ENCODE measurements around the gene BMPR1B.
"Not testable (repeated sequence)": the region's sequence is repeated elsewhere in the genome, so short reads cannot be mapped to it uniquely, and the experiment has no call there.

The BMPR1B gene

DNA sequence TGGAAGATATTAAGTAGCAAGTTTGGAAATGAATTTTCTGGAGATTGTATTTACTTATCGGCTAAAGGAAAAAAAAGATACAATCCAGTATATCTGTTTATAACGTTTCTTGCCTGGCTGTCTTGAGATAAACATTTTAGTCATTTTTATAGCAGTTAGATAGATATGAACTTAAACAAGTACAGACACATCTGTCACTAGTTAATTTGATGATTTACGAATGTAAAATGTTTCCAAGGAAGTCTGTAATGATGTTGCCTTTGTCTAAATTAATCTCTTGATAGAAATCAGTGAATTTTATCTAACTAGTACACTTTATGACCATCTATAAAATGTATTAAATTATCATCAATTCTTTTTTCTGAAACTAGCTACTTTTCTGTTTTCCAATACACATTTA lies 5.7 kb downstream of the BMPR1B start:
- no peak for DNase-seq

DNA sequence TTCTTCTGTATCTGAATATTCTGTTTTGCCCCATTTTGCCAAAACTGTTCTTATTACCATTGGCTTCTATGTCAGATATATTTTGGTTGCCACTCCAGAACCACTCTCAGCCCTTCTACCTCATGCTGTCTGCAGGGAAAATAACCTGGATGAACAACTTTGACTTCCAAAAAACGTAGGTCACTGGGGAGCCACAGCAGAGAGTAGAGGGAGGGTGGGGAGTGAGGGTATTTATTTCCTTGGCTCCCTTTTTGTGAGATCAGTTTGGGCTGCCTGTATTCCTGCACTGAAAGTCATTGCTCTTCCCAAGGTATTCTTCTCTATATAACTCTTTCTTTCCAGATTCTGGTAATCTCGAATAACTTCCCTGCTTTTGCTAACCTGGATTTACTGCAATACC lies 6.3 kb downstream of the BMPR1B start:
- no peak for DNase-seq

DNA sequence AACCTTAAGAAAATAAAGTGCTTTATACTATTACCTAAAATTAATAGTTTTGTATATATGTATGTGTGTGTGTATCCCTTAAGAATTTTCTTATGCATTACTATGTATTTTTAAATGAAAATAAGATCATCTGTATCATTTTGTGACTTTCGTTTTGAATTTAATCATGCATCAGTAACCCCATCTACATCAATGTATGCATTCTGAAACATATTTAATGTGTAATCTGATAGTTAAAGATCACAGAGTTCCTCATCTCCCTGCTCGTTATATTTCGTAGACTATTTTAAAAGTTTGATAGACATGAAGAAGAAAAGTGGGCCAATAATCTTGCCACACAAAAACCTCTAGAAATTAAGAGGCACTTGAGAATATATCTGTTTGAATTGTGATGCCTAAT lies 7.4 kb downstream of the BMPR1B start:
- DNase-seq, result no peak

DNA sequence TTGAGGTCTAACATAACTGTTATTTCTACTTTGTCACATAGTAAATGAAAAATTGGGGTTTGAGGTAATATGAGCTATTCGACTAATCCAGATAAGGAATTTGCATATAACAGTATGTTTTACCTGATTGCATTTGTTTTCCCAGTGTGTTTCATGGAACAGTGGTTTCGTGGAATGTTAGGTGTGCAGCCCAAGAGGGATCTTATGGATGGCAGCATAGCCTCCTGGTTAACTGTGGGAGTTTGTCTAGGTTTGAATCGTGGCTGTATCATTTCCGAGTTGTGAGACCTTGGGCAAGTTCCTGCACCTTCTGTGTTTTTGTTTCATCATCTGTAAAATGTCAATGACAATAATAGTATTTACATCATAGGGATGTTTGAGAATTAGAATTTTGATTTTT lies 7.9 kb downstream of the BMPR1B start:
- DNase-seq, result no peak

DNA sequence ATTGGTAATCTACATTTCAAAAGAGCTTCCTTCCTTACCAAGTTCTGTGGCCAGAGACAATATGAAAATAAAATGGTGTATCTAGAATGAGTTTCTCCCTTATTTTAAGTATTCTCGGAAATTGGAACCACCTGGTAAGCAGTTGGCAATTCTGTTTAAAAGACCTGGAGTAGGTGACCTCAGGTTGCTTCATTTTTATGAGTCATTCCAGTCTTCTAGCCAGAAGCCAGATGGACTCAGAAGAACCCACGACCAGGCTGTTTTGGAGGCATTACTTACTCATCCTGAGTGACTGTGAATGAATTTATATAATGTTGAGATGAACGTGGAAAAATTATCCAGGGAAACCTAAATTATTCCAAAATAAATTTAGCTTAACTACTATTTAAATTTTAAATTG lies 9.1 kb downstream of the BMPR1B start:
- no peak for DNase-seq

DNA sequence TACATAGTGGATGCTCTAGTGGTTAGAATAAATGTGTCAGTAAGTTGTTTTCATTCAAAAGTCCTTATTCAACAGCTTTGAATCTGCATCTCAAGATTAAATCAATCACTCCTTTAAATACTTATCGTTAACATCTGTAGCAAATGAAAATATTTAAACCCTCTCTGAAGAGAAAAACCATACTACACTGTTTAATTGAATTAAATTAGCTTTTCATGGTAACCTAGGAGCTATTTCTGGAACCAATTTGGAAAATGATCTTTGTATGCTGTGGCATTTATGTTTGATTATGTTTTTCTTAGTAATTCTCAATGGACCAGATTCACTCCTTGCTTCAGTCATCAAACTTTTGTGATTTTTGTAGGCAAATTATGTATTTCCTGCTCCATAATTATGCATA lies 9.7 kb downstream of the BMPR1B start:
- no peak for DNase-seq

DNA sequence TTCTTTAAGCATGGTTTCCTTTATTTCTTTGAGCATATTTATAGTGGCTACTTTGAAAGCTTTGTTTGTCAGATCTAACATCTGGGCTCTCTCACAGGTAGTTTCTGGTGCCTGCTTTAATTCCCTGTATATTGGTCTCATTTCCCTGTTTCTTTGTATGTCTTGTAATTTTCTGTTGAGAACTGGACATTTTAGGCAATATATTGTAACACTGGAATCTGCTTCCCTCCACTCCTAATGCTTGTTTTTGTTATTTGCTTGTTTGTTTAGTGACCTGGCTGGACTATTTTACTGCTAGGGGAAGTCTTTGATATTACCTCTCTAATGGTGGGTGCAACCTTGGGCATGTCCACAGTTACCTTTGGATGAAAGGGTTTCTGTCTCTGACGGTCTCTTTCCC lies 25.0 kb downstream of the BMPR1B start:
- DNase-seq, result no peak

DNA sequence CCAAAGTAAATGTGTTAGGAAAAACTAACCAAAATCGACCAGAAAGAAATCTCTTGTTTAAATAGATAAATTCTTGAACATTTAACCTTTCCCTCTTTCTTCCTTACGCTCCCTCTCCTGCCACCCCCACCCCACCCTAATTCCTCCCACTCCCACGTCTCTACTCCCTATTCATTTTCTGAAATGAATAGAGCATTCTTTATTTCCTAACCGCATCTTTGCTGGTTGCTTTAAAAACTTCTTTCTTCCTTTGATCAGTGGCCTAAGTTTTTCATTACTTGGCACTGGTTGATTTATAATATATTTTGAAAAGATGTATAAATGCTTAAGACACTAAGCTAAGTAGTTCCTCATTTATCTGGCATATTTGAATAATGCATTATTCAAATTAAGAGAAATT lies 33.9 kb downstream of the BMPR1B start:
- no peak for DNase-seq

DNA sequence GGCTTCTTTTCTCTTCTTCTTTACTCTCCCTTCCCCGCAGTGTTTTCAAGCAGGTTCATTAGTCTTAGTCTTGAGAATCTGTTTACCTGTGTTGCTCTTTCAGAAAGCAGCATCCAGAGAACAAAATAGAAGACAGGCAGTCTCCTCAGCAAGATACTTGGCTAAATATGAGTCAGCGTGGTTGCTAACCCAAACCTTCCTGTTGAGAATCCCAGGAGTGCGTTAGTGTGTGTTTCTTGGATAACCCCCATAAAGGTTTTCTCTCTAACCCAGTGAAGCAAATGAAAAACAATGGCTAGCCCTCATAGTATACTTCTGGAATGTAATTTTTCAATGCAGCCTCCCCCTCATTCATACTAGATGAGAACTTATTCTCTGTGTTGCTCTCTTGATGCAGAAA lies 41.1 kb downstream of the BMPR1B start:
- DNase-seq, result no peak

DNA sequence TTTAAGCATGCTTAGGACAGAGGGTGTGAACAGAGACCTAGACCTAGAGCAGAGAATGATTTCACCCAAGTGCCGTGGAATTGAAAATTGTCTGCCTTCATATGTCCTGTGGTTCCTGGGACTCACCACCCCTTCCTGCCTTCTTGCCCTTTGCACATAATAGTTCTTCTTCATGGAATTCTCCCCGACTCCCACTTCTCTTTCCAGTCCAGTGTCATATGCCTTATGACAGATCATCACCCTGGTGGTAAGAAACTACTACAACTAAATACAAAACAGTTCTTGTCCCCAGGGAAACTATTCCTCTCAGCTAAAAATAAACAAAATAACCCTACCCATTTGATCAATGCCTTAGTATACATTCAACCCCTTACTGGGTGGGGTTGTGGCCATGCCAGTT lies 43.3 kb downstream of the BMPR1B start:
- no peak for DNase-seq

DNA sequence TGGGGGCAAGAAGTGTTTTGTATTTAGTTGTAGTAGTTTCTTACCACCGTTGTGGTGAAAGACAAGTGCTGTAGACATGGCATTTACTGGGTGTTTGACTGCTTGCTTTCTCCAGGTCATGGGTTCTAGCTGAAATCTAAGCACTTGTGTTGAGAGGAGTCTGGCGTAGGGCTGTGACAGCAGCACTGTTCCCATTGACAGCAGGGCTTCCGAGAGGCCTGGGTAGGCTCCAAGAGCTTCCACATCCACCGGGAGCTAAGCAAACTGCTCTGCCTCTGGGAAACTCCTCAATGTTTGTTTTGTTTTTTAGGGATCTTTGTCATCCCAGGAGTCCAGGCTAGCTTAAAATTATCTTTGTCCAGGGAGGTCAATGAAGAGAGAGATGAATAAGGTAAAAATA lies 44.3 kb downstream of the BMPR1B start:
- DNase-seq, result no peak

DNA sequence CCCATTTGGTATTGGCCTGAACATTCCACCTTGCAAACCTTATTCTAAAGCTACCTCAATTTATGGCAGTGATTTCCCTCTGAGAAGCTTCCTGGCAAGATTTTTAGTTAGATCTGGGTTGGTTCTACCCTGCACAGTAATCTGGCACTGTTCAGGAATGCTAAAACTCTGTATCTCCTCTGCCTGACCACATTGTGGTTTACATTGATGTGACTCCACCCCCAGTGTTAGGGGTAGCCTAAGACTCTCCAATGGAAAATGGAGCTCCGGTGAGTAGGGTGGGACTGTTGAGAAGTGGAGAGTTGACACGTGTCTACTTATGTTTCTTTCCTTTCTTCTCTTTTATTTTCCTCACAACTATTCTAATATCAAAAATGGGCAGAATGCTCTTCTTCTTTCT lies 45.4 kb downstream of the BMPR1B start:
- DNase-seq, result no peak

DNA sequence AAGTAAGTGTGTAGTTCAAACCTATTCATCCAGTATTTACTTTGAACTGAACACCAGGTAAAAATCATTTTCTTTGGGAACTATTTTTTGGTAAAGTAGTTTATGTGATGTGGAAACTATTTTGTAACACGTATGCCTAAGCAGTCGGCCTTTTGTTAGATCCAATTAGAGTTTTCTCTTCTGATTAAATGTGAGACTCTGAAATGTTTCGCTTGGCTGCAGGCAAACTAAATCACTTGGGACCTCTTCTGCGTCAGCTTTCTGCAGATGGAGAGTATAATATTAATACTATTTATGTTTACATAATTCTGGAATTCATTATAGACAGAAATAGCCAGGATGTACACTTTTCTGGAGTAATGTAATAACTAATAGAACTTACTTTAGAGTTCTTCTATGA lies 46.9 kb downstream of the BMPR1B start:
- no peak for DNase-seq

DNA sequence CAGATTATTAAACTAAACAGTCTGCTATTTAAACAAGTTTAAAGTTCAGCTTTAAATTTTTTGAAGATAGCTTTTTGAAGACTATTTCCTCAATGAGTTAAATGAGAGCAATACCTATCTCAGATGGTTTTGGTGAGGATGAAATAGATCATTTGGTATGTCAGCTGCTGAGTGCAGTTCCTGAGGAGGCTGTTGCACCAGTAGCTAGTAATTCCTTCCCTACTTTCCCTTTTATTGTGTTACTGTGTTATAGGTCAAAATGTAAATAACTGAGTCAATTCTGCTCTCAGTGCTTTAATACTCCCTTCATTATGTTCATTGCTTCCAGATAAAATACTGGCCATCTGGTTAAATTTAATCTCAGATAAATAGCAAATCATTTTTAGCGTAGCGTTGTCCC lies 48.6 kb downstream of the BMPR1B start:
- DNase-seq, result no peak

DNA sequence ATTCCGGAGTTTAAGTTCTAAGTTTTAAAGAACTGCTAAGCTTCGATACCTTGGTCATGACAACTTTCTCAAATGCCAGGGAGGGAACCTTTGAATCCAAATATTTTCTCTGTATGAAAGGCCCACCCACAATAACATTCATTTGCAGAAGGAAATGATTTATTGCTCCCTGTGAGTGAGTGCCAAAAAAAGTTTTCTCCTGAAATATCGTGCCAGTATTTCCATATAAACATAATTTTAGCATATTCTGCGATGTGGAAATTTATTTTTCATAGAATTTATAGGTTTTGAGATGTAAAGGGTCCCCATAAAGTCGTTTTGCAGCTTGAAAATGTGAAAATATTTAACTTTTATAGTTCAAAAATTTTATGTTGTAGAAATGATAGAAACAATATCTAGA lies 53.9 kb downstream of the BMPR1B start:
- DNase-seq, result no peak

DNA sequence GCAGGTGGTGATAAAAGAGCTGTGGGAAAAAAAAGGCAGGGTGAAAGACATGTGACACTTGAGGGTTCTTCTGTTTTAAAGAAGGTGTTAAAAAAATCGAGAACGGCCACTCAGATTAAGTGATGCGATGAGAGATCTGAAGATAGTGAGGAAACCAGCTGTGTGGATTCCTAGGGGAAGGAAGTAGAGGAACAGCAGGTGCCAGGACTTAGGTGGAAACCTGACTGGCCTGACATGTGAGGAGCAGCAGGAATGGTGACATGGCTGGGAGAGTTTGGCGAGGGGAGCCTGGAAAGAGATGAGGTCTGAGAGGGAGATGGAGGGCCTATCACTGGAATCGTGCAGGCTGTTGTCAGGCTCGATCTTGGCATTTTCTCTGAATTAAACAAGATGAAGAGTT lies 55.5 kb downstream of the BMPR1B start:
- DNase-seq, result no peak

DNA sequence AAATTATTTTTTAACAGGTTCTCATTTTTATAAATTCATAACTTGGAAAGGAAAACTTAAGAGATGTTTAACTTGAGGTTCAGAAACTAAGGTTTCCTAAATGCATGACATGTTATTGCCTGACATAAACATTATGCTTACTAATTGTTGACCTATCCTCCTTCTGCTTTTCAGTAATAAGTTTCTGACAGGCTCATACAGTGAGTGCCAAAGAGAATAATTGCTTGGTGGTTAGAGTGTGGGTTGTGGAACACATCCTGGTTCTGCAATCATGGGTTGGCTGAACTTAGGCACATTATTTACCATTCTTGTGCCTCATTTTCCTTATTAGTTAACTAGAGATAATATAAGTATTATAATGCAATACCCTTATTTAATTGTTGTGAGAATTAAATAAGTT lies 56.5 kb downstream of the BMPR1B start:
- no peak for DNase-seq

DNA sequence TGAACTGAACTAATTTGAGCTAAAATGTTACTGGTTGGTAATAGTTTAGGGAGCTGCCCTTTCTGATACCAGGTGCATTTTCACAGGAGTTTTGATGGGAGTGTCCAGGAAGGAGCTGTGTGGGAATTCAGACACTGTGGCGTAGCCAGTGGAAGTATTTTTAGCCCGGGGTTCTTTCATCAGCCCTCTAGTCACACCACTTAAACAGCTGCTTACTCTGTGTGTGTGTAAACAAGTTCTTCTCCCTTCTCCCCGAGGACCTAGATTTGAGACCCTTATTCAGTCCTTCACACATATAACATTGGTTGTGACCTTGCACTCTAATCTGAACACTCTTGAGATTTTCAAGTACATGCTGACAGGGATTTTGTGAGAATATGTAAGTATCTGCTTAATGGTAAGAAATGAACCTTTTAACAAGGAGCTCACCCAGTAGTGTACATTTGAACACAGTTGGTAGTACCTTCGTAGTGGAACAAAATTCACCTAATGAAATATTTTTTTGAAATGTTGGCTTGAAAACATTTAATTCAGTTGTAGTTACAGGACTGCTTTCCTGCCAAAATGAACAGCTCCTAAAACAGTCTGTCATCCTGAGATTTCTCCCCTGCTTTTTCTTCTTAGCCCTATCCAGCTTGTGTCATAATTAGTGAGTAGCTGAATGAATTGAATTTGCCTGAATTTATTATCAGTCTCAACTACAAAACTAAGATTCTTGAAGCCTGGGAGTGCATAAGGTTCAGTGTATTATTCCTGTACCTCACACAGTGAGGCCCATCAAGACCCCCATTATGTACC lies 61.8 kb downstream of the BMPR1B start:
- no peak for DNase-seq

DNA sequence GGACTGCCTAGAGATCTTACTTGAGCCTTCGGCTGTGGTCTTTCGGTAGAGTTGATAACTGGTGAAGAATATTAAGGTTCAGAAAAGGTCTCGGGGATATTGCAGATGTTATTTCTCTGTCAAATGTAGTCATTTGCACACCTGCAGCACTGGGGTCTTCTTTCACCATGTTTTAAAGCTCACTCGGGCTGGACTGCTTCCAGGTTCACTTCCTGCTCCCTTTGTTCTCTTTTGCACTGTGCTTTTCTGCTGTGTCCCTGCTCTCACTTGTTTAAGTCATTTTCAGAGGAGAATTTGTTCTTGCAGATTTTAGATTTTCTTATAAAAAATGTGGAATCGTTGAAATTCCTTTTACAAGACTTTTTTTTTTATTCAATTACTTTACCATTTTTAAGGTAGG lies 68.5 kb downstream of the BMPR1B start:
- DNase-seq, result no peak

DNA sequence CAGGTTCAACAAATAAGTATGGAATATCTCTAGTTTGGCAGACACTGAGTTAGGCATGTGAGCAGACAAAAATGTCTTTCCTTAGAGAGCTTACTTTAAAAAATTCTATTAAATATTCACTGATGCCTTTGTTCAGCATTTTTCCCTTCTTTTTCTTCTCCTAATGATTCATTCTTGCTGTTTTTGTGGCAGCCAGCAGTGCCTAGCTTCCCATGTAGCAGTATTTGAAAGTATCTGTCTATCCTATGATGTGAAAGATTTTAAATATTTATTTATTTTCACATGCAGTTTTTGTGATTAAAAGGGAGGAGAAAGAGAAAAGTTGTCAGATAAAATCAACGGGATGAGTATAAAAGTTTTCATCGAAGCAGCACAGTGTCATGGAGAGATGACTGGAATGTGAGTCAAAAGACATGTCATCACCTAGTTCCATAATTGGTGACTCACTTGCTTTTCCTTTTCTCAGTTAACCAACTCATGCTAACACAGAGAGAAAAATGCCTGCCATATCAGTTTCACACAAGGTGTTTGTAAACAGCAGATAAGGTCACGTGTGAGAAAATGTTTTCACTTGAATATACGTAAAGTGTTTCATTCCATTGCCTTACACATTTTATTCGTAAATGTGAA lies 69.8 kb downstream of the BMPR1B start:
- DNase-seq, result no peak

DNA sequence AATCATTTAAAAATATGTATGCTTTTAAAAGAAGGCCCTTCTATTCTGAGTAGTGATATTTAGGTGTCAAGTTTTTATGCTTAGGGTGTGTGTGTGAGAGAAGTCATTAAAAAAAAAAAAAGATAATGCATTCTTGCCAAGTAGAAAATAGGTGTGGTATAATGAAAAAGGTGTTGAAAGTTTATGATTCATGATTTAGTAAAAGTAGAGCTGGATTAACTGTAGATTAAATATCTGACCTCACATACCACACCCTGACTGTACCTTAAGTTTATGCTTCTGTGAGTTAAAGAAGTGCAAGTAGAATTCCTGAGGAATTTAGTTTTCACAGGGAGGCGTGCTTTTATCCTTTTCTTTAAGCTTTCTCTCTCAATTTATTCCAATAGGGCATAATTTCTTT lies 71.1 kb downstream of the BMPR1B start:
- no peak for DNase-seq

DNA sequence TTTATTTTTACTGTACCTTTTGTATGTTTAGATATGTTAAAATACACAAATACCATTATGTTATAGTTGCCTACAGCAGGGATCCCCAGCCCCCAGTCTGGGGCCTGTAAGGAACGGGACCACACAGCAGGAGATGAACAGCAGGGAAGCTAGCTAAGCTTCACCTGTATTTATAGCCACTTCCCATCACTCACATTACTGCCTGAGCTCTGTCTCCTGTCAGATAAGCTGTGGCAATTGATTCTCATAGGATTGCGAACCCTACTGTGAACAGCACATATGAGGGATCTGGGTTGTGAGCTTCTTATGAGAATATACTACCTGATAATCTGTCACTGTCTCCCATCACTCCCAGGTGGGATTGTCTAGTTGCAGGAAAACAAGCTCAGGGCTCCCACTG lies 73.9 kb downstream of the BMPR1B start:
- no peak for DNase-seq

DNA sequence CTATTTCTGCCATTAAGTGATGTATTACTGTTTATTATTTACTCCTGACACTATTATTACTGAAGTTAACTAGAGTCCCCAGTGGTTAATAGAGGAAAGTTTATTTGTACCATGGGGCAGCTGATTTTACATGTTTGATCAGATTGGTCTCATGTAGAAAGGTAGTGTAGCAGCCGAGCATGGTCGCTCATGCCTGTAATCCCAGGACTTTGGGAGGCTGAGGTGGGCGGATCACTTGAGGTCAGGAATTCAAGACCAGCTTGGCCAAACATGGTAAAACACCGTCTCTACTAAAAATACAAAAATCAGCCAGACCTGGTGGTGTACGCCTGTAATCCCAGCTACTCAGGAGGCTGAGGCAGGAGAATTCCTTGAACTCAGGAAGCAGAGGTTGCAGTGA lies 74.6 kb downstream of the BMPR1B start:
- not testable (repeated sequence) for DNase-seq

DNA sequence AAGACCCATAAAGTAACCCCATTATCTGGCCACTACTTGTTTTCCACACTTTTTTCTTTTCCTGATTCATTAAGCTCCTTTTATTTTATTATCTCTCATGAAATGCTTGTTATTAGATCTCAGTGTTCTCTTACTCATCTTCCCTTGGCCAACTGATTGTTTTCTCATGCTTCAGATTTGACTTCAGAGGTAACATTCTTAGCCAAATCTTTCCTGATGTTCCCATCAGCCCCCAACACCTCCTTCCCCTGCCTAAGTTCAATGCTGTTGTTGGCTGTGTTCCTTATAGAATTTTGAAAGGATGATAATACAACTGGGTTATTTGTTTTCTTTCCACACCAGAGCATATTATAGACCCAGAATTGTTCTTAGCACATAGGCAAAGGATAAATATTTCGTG lies 75.6 kb downstream of the BMPR1B start:
- no peak for DNase-seq

DNA sequence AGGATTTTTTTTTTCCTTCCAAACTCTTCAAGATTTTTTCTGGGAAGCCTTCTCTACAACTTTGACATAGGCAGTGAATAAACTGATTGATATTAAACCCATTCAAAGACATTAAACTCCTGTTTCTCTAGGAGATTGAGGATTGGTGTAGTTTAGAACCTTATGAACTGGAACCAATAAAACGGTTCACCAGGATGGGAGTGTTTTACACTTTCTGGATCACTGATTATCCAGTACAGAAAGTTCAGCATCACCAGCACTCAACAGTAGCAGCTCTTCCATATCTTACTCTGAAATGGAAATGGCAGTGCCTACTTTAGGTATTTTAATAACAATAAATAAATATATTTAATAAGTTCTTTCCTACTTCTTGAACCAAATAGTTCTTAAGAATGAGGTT lies 76.7 kb downstream of the BMPR1B start:
- DNase-seq, result no peak

Data from activated naive CD4-positive, alpha-beta T cell treated with Interleukin-2 at 50 U/mL for 16 hours (primary cell).